ENCODE results near the gene LRP5.

DNA sequence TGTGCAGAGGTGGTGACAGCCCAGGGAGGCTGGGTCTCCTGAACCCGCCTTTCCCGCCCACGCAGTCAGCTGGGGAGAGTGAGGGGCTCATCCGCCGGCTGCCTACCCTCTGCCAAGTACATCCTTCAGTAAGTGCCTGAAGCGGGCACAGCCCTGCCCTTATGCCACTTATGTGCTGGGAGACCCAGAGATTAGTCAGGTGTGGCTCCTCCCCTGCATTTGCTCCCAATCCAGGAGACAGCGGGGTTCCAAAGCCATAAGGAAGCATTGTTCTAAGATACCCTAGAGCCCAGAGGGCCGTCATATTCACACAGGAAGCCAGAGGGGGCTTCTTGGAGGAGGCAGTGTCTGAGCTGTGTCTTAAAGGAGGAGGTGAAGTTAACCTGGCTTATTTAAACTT lies 142.4 kb downstream of the LRP5 start:
- TF ChIP-seq CTCF (IDR thresholded peaks at IDR 0.05; ENCODE audit: insufficient read depth, low read length, poor library complexity, severe bottlenecking) (no peak), EZH2phosphoT487 (conservative IDR thresholded peaks at IDR 0.05; ENCODE audit: low read length) (no peak)
